Measurements from ENCODE around the gene KCNMA1.

- no peak for TF ChIP-seq POLR2AphosphoS5 (IDR thresholded peaks at IDR 0.05)
- TF ChIP-seq CTCF (IDR thresholded peaks at IDR 0.05) = no peak
These were observed 734.1 kb downstream of the KCNMA1 start for GRCh38 chr10:76903387-76903945.
